ENCODE measurements around the gene SCN2A. TPM values are rescaled to one million over a fixed set of nuclear protein-coding genes. Genes with fewer than 3 reads are reported as not detected.

Gene SCN2A
- total and polyA plus RNA-seq, 2 of the 4 experiments (the other 2 are of a cell fraction), result 0.24 to 0.54 TPM

- Histone ChIP-seq H4K5ac (ENCODE audit: low read depth, low read length) (no peak overlapping the region), H3K4me1 (ENCODE audit: control insufficient read depth, insufficient read depth, low read length) (no peaks in the 10 kb centered on the region), H3K4me2 (ENCODE audit: low read depth, low read length) (no peak overlapping the region), H3K4ac (ENCODE audit: low read depth, low read length) (no peak overlapping the region), H2AK9ac (replicated peaks; ENCODE audit: low read depth, low read length, poor library complexity) (no peak overlapping the region), H2BK20ac (ENCODE audit: low read depth, low read length) (no peak overlapping the region), H3K14ac (replicated peaks; ENCODE audit: low read depth, low read length) (no peak overlapping the region), H2BK5ac (ENCODE audit: low read depth, low read length, poor library complexity, severe bottlenecking) (no peak overlapping the region), H3K9ac (ENCODE audit: low read depth, low read length) (no peak overlapping the region), H3K56ac (ENCODE audit: extremely low read depth, insufficient read depth, low read length) (no peak overlapping the region), H4K8ac (ENCODE audit: low read depth in 2 of 2, low read length in 2 of 2) (no peak overlapping the region), H3K27ac (ENCODE audit: insufficient read depth, low read length) (no peak overlapping the region), H3K9me1 (ENCODE audit: insufficient read depth, low read length) (no peaks in the 10 kb centered on the region), H2BK120ac (ENCODE audit: low read depth, low read length) (no peak overlapping the region), H3K9me3 (ENCODE audit: control insufficient read depth, insufficient read depth, low read length) (no peaks in the 10 kb centered on the region), H3K79me1 (ENCODE audit: low read depth in 1 of 2, low read length in 2 of 2) (no peaks in the 10 kb centered on the region), H3K4me3 (ENCODE audit: insufficient read depth, low read depth, low read length) (no peak overlapping the region), H3K27me3 (ENCODE audit: control insufficient read depth, insufficient read depth, low read length) (no peaks in the 10 kb centered on the region), H4K91ac (ENCODE audit: insufficient read depth, low read depth, low read length) (no peak overlapping the region), H3K36me3 (ENCODE audit: control insufficient read depth, insufficient read depth, low read length) (no peaks in the 10 kb centered on the region), H4K20me1 (ENCODE audit: insufficient read depth, low read length) (no peaks in the 10 kb centered on the region), H2BK15ac (ENCODE audit: low read depth, low read length) (no peak overlapping the region), H3K23ac (ENCODE audit: low read depth, low read length) (no peak overlapping the region), H2AK5ac (ENCODE audit: low read depth, low read length) (no peak overlapping the region), H3K18ac (ENCODE audit: low read depth, low read length) (no peak overlapping the region), H2AFZ (replicated peaks; ENCODE audit: low read length, poor library complexity) (no peak overlapping the region)
- TF ChIP-seq SMC3 (IDR thresholded peaks at IDR 0.05; ENCODE audit: low read depth, low read length), result no peak
- no peak for TF ChIP-seq RFX5 (IDR thresholded peaks at IDR 0.05; ENCODE audit: low read depth, low read length)
- TF ChIP-seq USF2 (IDR thresholded peaks at IDR 0.05; ENCODE audit: low read depth, low read length), result no peak
- no peak for TF ChIP-seq MAFK (IDR thresholded peaks at IDR 0.05; ENCODE audit: low read depth, low read length)
- no peak for TF ChIP-seq RAD21 (IDR thresholded peaks at IDR 0.05; ENCODE audit: low read length)
- TF ChIP-seq FOS (IDR thresholded peaks at IDR 0.05; ENCODE audit: low read depth, low read length), result no peak
- no peak for TF ChIP-seq RCOR1 (IDR thresholded peaks at IDR 0.05; ENCODE audit: insufficient replicate concordance, low read length)
- TF ChIP-seq MAZ (IDR thresholded peaks at IDR 0.05; ENCODE audit: borderline replicate concordance, low read depth, low read length), result no peak
- no peak for TF ChIP-seq MXI1 (IDR thresholded peaks at IDR 0.05; ENCODE audit: borderline replicate concordance, low read depth, low read length)
- no peak for TF ChIP-seq CHD1 (IDR thresholded peaks at IDR 0.05; ENCODE audit: low read depth, low read length)
- TF ChIP-seq CEBPB (IDR thresholded peaks at IDR 0.05; ENCODE audit: low read depth, low read length), result no peak
- no peak for TF ChIP-seq POLR2A (IDR thresholded peaks at IDR 0.05; ENCODE audit: low read depth, low read length)
- no peak for TF ChIP-seq CTCF (conservative IDR thresholded peaks at IDR 0.05; ENCODE audit: low read depth, low read length)
- no peak for TF ChIP-seq ELK1 (IDR thresholded peaks at IDR 0.05; ENCODE audit: borderline replicate concordance, low read depth, low read length)
- TF ChIP-seq NFE2L2 (IDR thresholded peaks at IDR 0.05; ENCODE audit: low read depth, low read length), result no peak
- TF ChIP-seq BHLHE40 (IDR thresholded peaks at IDR 0.05; ENCODE audit: low read depth, low read length), result no peak
- ATAC-seq (ENCODE audit: low read depth) (no peak), DNase-seq (no peak)
- ChIA-PET CTCF (interaction anchor here (1.2 to 1.7 kb wide), 2 partner anchors 224 to 634 kb away, joined by 3 to 8 read pairs; no protein-coding TSS in a partner anchor), POLR2A (ENCODE audit: unreplicated experiment) (no interaction called here)
- dilution Hi-C loops (cut with HindIII; ENCODE audit: low sequenced_read_pairs, unreplicated experiment) (no loop called here), intact Hi-C loops (cut with micrococcal nuclease) (loop anchor here (10.0 kb wide), 1 partner anchor 635 kb away; no protein-coding TSS in a partner anchor), in situ Hi-C loops (cut with MboI; ENCODE audit: low sequenced_read_pairs) (no loop called here)
- no TSS peak for BruUV-seq (replicated peaks)
- no CpG with 5 or more reads among the region's 4 CpGs for WGBS, 2 experiments (ENCODE audit: extremely low coverage in 2 of 2, insufficient read length in 1 of 2)
Measured at GRCh38 chr2:165239856-165240515, 772 bp downstream of the SCN2A start.
